Uterus (tissue), 4 donors: Measurements from ENCODE around the gene TRPV5. TPM values are rescaled to one million over a fixed set of nuclear protein-coding genes. Genes with fewer than 3 reads are reported as not detected.
A peak's percentile ranks its signal among the peaks of the same experiment; 100 is the strongest.

Source experiments
- DNase-seq, 2 donors: peaks; one replicate each; pipeline ENCODE4 v3.0.0-alpha.2; 2019 to 2020
- H3K27ac ChIP-seq, 2 donors: fragments of 200-600 bp; sonication (generic); 1 replicate in 1 of 2; 2 replicates in 1 of 2; pipeline ENCODE4 v1.5.1; 2016 to 2018
- H3K27me3 ChIP-seq, 2 donors: fragments of 200-600 bp; sonication (generic); one replicate each; pipeline ENCODE4 v1.5.1; 2018 to 2019; ENCODE audit warnings: control low read depth in 1 of 2
- H3K36me3 ChIP-seq, 2 donors: fragments of 200-600 bp; sonication (generic); one replicate each; pipeline ENCODE4 v1.5.1; 2019; ENCODE audit warnings: control low read depth in 1 of 2
- H3K4me1 ChIP-seq, 2 donors: fragments of 200-600 bp; sonication (generic); one replicate each; pipeline ENCODE4 v1.5.1; 2018 to 2019; ENCODE audit warnings: control low read depth in 1 of 2
- H3K4me3 ChIP-seq, 2 donors: fragments of 200-600 bp; sonication (generic); 1 replicate in 1 of 2; 2 replicates in 1 of 2; pipeline ENCODE4 v1.5.1; 2018 to 2019; ENCODE audit warnings: mild to moderate bottlenecking in 1 of 2
- H3K9me3 ChIP-seq, 2 donors: fragments of 200-600 bp; sonication (generic); one replicate each; pipeline ENCODE4 v1.5.1; 2019; ENCODE audit warnings: control low read depth in 1 of 2
- POLR2A ChIP-seq, 2 donors: fragments of 450-650 bp; IDR thresholded peaks; one replicate each; pipeline ENCODE4 v1.6.1; 2016; ENCODE audit warnings: antibody characterized with exemption in 2 of 2, mild to moderate bottlenecking in 1 of 2, moderate library complexity in 1 of 2
- intact Hi-C: fragments of 100-400 bp; cut with DNase I; formaldehyde crosslinking; loops from one replicate; pipeline ENCODE4 v1.15.1; 2023; ENCODE audit warnings: low total_unique reads
- total RNA-seq, 4 donors: library from RNA; depleted of rRNA in 3 of 4; stranded (reverse); fragments of >200 nt in 3 of 4; gene quantifications; one replicate each; pipeline versions ENCODE4 v1.1.0 to v1.2.4, GENCODE V29; 2014 to 2023
- TF ChIP-seq, protein P1 (sequence below), 4 experiments: fragments of 200-600 bp in 2 of 4; fragments of 450-650 bp in 2 of 4; sonication (generic) in 2 of 4; IDR thresholded peaks; one replicate each; pipeline ENCODE4 v1.5.1; 2016 to 2019; ENCODE audit warnings: antibody characterized with exemption in 4 of 4, mild to moderate bottlenecking in 2 of 4, moderate library complexity in 1 of 4
- donor health status: DM: yes; HTN: yes; CAD: no.

The TRPV5 gene
- total RNA-seq, 4 donors from 2014 or later = 0.34 TPM; not detected in 3

DNA sequence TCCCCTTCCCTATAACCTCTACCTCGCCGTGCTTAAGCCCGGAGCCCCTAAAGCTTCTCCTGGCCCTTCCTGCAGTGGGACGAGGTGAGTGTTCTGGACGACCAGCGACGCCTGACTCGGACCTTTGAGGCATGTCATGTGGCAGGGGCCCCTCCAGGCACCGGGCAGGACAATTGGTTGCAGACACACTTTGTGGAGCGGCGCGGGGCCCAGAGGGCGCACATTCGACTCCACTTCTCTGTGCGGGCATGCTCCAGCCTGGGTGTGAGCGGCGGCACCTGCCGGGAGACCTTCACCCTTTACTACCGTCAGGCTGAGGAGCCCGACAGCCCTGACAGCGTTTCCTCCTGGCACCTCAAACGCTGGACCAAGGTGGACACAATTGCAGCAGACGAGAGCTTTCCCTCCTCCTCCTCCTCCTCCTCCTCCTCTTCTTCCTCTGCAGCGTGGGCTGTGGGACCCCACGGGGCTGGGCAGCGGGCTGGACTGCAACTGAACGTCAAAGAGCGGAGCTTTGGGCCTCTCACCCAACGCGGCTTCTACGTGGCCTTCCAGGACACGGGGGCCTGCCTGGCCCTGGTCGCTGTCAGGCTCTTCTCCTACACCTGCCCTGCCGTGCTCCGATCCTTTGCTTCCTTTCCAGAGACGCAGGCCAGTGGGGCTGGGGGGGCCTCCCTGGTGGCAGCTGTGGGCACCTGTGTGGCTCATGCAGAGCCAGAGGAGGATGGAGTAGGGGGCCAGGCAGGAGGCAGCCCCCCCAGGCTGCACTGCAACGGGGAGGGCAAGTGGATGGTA, 69.5 kb downstream of the TRPV5 start:
- no peak overlapping the region for H3K4me3 ChIP-seq
- DNase-seq = no peak
- TF ChIP-seq, protein P1, sequence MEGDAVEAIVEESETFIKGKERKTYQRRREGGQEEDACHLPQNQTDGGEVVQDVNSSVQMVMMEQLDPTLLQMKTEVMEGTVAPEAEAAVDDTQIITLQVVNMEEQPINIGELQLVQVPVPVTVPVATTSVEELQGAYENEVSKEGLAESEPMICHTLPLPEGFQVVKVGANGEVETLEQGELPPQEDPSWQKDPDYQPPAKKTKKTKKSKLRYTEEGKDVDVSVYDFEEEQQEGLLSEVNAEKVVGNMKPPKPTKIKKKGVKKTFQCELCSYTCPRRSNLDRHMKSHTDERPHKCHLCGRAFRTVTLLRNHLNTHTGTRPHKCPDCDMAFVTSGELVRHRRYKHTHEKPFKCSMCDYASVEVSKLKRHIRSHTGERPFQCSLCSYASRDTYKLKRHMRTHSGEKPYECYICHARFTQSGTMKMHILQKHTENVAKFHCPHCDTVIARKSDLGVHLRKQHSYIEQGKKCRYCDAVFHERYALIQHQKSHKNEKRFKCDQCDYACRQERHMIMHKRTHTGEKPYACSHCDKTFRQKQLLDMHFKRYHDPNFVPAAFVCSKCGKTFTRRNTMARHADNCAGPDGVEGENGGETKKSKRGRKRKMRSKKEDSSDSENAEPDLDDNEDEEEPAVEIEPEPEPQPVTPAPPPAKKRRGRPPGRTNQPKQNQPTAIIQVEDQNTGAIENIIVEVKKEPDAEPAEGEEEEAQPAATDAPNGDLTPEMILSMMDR (IDR thresholded peaks at IDR 0.05) = no peak
- no peak for TF ChIP-seq POLR2A (IDR thresholded peaks at IDR 0.05)
- no peaks in the 10 kb centered on the region for H3K27me3 ChIP-seq
- no peak overlapping the region for H3K27ac ChIP-seq
- H3K9me3 ChIP-seq = no peaks in the 10 kb centered on the region
- H3K4me1 ChIP-seq = no peaks in the 10 kb centered on the region
- intact Hi-C loops = no loop called here
- H3K36me3 ChIP-seq = no peaks in the 10 kb centered on the region

DNA sequence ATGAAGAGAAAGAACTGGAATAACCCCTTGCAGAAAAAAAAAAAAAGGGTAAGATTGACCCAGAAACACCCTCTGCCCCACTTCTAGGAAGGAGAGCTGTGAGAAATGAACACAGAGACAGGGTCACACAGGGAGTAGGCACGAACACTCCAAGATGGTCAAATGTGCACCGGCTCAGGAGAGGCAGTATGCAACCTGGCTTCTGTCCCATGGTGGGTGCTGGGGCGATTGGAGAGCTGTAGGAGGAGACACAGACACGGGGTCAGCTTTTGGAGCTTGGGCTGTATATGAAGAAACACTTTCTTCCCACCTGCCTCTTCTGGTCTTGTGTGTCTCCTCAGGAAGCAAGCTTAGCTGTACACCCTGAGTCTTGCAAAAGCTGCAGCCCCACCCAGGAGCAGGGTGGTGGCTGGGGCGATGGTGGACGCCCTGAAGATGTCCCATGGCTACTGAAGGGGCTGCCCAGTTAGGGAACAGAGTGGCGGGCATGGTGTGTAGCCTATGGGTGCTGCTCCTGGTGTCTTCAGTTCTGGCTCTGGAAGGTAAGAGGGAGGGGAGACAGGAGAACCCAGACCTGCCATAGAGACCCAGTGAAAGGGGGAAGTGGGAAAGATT, 70.7 kb downstream of the TRPV5 start:
- intact Hi-C loops = no loop called here
- DNase-seq = no peak
- Histone ChIP-seq H3K9me3 (no peaks in the 10 kb centered on the region), H3K27ac (no peak overlapping the region), H3K4me1 (no peaks in the 10 kb centered on the region), H3K27me3 (no peaks in the 10 kb centered on the region), H3K4me3 (no peak overlapping the region), H3K36me3 (no peaks in the 10 kb centered on the region)
- TF ChIP-seq, protein P1 (IDR thresholded peaks at IDR 0.05) = no peak
- no peak for TF ChIP-seq POLR2A (IDR thresholded peaks at IDR 0.05)

DNA sequence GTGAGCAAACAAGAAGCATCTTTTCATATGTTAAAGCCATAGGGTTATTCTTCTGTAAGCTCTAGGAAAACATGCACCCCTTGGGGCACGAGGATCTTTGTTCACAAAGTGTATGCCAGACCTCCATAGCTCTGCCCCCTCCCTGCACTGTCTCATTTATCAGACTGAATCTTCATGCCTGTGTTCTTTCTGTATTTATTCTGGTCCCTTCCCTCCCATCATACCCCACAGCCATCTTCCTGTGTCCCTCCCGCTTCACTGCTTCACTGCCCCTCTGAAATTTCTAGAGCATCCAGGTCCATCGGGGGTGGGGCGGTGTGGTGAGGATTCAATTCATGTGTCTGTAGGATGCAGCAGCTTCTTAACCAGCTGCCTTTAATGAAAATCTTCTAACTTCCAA, 71.2 kb downstream of the TRPV5 start:
- TF ChIP-seq, protein P1 (IDR thresholded peaks at IDR 0.05) = no peak
- no peak for TF ChIP-seq POLR2A (IDR thresholded peaks at IDR 0.05)
- Histone ChIP-seq H3K4me3 (no peak overlapping the region), H3K27ac (no peak overlapping the region), H3K9me3 (no peaks in the 10 kb centered on the region), H3K4me1 (no peaks in the 10 kb centered on the region), H3K36me3 (no peaks in the 10 kb centered on the region), H3K27me3 (no peaks in the 10 kb centered on the region)
- no peak for DNase-seq
- intact Hi-C loops = no loop called here

DNA sequence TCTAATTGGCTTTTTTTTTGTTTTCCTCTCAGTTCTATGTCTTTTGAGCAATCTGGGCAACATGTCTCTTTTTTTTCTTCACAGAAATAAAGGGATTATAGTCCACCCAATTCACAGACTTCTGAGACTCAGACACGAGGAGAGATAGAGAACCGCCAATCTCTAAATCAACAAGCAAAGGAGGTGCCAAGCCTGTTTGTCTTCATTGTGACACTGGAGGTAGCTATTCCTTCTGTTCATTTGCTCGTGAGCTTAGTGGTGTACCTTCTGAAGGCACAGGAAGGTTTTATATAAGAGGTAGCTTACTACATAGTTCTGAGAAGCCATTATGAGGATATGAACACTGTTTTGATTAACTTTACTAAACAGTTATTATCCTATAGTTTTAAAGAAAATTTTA, 72.6 kb downstream of the TRPV5 start:
- no peak overlapping the region for H3K27ac ChIP-seq
- TF ChIP-seq, protein P1 (IDR thresholded peaks at IDR 0.05) = no peak
- no peak for TF ChIP-seq POLR2A (IDR thresholded peaks at IDR 0.05)
- H3K4me3 ChIP-seq = no peak overlapping the region
- no peak for DNase-seq
- H3K4me1 ChIP-seq = no peaks in the 10 kb centered on the region
- no peaks in the 10 kb centered on the region for H3K27me3 ChIP-seq
- no peaks in the 10 kb centered on the region for H3K9me3 ChIP-seq
- H3K36me3 ChIP-seq = no peaks in the 10 kb centered on the region
- intact Hi-C loops = no loop called here

DNA sequence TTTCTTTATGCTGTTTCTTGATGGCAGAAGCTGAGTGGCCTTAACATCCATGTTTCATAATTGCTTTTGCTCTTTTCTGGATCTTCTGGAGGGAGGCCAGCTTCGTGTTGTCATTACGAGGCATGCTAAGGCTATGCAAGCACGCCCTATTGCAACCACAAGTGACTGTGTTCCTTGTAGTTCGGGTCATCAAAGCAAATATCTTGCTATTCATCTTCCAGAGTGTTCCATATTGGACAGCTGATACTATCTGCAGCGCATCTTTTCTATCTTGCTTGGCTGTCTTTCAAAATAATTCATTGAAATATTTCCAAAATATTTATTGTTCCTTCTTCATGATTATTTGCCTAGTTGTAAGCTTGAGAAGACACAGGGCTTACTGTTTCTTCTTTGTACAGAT, 73.7 kb downstream of the TRPV5 start:
- Histone ChIP-seq H3K36me3 (no peaks in the 10 kb centered on the region), H3K4me1 (no peaks in the 10 kb centered on the region), H3K27ac (no peak overlapping the region), H3K27me3 (no peaks in the 10 kb centered on the region), H3K4me3 (no peak overlapping the region), H3K9me3 (no peaks in the 10 kb centered on the region)
- intact Hi-C loops = no loop called here
- TF ChIP-seq, protein P1 (IDR thresholded peaks at IDR 0.05) = no peak
- no peak for TF ChIP-seq POLR2A (IDR thresholded peaks at IDR 0.05)
- peak; percentile 54 to 76 for DNase-seq
